ENCODE data around the gene ATOH8.

GRCh38 chr2:85772841-85773491 lies 19.2 kb downstream of the ATOH8 start:
- TF ChIP-seq CTCF (IDR thresholded peaks at IDR 0.05) (no peak), POLR2A (IDR thresholded peaks at IDR 0.05) (no peak), EP300 (IDR thresholded peaks at IDR 0.05) (no peak)
